Subcutaneous adipose tissue (tissue), 4 donors: Measurements from ENCODE around the gene SORBS1. TPM values are rescaled to one million over a fixed set of nuclear protein-coding genes. Genes with fewer than 3 reads are reported as not detected.

Experiments used
- total RNA-seq, 4 donors: library from RNA; depleted of rRNA; stranded (reverse); fragments of >200 nt; gene quantifications; one replicate each; pipeline ENCODE4 v1.1.0, GENCODE V29; 2016
- TF ChIP-seq, protein P1 (sequence below): fragments of 450-650 bp; IDR thresholded peaks from one replicate; pipeline ENCODE4 v1.5.1; 2016; ENCODE audit warnings: low read depth, mild to moderate bottlenecking, control low read depth, antibody characterized with exemption, moderate library complexity

The SORBS1 gene
- total RNA-seq, 4 donors from 2014 or later, result 460 to 715 (median 623) TPM

DNA sequence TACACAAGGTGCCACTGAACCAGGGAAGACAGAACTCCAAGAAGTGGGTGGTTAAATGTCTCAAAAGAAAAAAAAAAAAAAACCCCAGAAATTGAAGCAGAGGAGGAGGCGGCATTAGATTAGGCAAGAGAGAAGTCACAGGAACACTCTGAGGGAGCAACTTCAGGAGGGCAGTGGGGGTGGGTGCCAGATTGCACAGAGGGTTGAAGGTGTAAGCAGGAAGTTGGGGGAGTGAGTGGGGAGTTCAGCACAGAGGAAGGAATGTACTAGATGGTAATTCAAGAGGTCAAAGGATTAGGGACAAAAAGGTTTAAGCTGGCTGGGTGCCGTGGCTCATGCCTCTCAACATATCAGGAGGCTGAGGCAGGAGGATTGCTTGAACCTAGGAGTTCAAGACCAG lies 160.4 kb downstream of the SORBS1 start:
- TF ChIP-seq, protein P1, sequence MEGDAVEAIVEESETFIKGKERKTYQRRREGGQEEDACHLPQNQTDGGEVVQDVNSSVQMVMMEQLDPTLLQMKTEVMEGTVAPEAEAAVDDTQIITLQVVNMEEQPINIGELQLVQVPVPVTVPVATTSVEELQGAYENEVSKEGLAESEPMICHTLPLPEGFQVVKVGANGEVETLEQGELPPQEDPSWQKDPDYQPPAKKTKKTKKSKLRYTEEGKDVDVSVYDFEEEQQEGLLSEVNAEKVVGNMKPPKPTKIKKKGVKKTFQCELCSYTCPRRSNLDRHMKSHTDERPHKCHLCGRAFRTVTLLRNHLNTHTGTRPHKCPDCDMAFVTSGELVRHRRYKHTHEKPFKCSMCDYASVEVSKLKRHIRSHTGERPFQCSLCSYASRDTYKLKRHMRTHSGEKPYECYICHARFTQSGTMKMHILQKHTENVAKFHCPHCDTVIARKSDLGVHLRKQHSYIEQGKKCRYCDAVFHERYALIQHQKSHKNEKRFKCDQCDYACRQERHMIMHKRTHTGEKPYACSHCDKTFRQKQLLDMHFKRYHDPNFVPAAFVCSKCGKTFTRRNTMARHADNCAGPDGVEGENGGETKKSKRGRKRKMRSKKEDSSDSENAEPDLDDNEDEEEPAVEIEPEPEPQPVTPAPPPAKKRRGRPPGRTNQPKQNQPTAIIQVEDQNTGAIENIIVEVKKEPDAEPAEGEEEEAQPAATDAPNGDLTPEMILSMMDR, result no peak

DNA sequence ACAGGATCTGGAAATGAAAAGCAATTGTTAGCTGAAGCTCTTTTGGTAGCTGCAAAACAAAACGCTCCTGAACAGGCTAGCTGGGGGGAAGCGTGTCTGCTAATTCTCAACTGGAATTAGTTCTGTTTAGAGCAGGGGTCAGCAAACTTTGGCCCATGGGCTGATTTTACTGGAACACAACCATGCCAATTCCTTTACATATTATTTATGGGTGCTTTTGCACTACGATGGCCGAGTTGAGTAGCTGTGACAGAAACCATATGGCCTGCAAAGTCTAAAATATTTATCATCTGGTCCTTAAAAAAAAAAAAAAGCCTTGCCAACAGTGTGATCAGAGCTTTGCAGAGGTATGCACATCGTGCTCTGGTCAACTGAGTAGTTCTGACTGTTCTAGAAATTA lies 162.0 kb downstream of the SORBS1 start:
- TF ChIP-seq, protein P1, result no peak

DNA sequence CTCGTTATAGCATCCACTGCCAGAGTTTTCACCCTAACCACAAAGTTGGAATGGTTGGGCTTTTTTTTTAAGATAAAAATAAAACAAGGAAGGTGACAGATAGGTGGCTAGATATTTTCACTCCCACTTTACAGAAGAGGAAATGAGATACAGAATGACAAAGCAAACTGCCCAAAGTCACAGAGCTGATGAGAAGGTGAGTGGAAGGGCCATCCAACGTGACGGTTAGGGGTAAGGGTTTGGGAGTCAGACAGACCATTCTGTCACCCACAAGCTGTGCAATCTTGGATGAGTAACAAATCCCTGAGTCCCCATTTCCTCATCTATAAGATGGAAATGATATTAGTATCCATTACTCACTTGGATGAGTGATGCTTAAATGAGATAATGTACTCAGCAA lies 163.4 kb downstream of the SORBS1 start:
- TF ChIP-seq, protein P1, result no peak

DNA sequence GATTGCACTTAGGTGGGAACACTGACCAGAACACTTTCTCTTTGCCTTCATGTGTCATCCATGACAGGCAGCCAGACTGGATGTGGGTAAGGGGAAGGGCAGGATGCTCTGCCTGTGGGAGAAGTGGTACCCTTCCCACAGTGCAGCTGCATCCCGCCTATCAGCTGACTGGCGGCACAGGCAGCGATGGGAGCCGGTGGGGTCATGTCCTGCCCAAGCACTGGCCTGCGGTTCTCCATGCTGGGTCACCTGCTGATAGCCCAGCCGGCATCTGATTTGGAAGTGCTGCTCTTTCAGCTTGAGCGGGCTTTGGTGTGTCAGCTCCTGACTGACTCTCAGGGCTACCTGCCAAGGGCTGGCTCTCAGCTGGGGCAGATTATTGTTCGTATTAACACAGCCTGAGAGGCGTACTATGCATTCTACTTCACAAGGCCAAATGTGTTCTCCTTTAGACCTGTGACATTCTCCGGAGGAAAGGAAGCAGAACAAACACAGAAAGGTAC lies 165.2 kb downstream of the SORBS1 start:
- TF ChIP-seq, protein P1, result no peak

DNA sequence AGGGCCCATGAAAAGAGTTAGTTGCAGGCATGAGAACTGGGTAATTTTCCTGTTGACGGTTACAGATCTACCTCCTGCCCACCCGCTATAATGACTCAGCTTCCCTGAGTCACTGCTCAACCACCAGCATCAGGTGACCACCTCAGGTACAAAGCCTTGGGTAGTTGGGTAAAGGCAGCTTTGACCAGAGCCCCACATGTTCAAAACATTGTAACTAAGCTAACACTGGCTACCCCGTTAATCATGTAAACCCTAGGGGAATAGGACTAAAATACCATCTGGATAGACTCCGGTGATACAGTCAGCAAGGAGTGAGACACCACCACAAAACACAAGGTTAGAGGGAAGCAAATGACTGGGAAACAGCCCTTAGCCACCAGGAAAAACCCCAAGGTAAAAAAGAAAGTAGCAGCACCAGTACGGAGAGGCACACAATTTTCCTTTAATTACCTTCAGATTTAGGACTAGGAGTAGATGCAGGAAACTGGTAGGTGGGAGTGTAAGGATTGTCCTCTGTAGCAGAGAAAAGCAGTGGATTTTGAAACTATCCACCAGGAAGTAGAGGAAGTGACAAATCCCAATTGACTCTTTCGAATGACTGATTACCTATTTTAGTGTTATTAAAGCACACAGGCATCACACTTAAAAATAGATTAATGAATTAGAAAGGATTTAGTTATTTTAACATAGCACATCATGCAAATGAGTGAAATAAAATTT lies 166.8 kb downstream of the SORBS1 start:
- TF ChIP-seq, protein P1, result no peak

DNA sequence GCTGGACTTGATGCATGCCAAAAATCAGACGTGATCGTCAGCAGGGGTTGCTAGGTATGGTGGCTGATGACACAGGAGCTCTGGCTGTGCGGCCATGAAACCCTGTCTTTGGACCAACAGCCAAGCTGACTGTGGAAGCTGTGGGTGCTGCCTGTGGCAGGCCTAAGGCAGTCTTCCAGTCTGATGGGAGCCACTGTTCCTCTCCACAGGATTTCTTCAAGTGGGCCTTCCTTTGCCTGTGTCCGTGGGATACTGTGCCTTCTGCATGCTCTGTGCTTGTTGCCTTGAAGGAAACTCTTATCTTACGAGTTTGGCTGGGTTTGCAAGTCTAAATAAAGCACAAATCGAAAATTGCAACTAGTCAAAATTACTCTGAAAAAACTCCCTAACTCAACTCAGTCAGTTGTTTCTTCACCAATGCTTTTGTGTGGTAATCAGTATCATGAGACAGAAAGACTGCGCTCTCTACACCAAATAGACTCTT lies 168.4 kb downstream of the SORBS1 start:
- TF ChIP-seq, protein P1, result no peak

DNA sequence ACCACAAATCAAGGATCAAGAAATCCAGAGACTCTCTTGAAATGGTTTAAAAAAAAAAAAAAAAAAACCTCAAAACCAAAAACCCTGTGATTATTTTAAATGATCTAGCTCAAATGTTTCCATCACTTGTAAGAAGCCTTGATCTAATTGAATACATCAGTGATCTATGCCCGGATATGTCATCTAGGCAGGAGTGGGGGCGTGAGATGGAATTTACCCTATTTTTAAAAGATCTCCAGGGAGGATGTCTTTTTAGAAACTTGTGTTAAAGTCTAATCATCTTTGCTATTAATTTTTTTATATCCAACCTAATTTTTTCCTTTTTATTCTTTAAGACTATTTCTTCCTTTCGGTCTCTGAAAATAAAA lies 169.0 kb downstream of the SORBS1 start:
- TF ChIP-seq, protein P1, result no peak
